Measurements from ENCODE around the gene MYO1D.

Gene MYO1D

GRCh38 chr17:32596206-32596605 lies 280.7 kb downstream of the MYO1D start:
- FAIRE-seq (no peak), DNase-seq (ENCODE audit: insufficient read length, low spot score) (no peak)
- no peak for TF ChIP-seq CTCF (IDR thresholded peaks at IDR 0.05; ENCODE audit: insufficient read depth, missing control alignments)

- no peak for TF ChIP-seq CTCF (IDR thresholded peaks at IDR 0.05; ENCODE audit: insufficient read depth, missing control alignments)
- DNase-seq (ENCODE audit: insufficient read length, low spot score), result no peak
- no peak for FAIRE-seq
These were observed 283.9 kb downstream of the MYO1D start for GRCh38 chr17:32593003-32593402.

- DNase-seq (ENCODE audit: insufficient read length, low spot score) (no peak), FAIRE-seq (no peak)
- TF ChIP-seq CTCF (IDR thresholded peaks at IDR 0.05; ENCODE audit: insufficient read depth, missing control alignments), result no peak
These were observed 285.5 kb downstream of the MYO1D start for GRCh38 chr17:32591405-32591804.

- no peak for DNase-seq (ENCODE audit: insufficient read length, low spot score)
- TF ChIP-seq CTCF (IDR thresholded peaks at IDR 0.05; ENCODE audit: insufficient read depth, missing control alignments), result no peak
- FAIRE-seq, result no peak
These were observed 285.9 kb downstream of the MYO1D start for GRCh38 chr17:32590974-32591373.

GRCh38 chr17:32588982-32589381 lies 287.9 kb downstream of the MYO1D start:
- DNase-seq (ENCODE audit: insufficient read length, low spot score), result no peak
- FAIRE-seq, result no peak
- TF ChIP-seq CTCF (IDR thresholded peaks at IDR 0.05; ENCODE audit: insufficient read depth, missing control alignments), result peak; percentile 9

GRCh38 chr17:32588135-32588534 lies 288.8 kb downstream of the MYO1D start:
- DNase-seq (ENCODE audit: insufficient read length, low spot score) (no peak), FAIRE-seq (no peak)
- no peak for TF ChIP-seq CTCF (IDR thresholded peaks at IDR 0.05; ENCODE audit: insufficient read depth, missing control alignments)

GRCh38 chr17:32586666-32587065 lies 290.3 kb downstream of the MYO1D start:
- no peak for DNase-seq (ENCODE audit: insufficient read length, low spot score)
- no peak for FAIRE-seq
- no peak for TF ChIP-seq CTCF (IDR thresholded peaks at IDR 0.05; ENCODE audit: insufficient read depth, missing control alignments)

All from D721Med (cell line).